MM.1S (cell line): ENCODE data around the gene NUB1.

Source experiments
- DNase-seq: peaks from one replicate; pipeline ENCODE4 v3.0.0-alpha.2; 2015
- H2AFZ ChIP-seq: fragments of 300-600 bp; sonication (generic); 2 replicates; pipeline ENCODE4 v1.6.0; 2016; ENCODE audit warnings: antibody characterized with exemption, low read length
- H3F3A ChIP-seq: fragments of 300-600 bp; sonication (generic); 2 replicates; pipeline ENCODE4 v1.6.1; 2016; ENCODE audit warnings: mild to moderate bottlenecking, antibody characterized with exemption, low read length, moderate library complexity, mixed read lengths; ENCODE audit not compliant: insufficient read depth
- H3K27ac ChIP-seq: fragments of 300-600 bp; sonication (generic); 2 replicates; pipeline ENCODE4 v1.5.1; 2016; ENCODE audit warnings: mild to moderate bottlenecking, low read length
- H3K27me3 ChIP-seq: fragments of 300-600 bp; sonication (generic); replicated peaks from 2 replicates; pipeline ENCODE4 v1.6.0; 2016; ENCODE audit warnings: low read length; ENCODE audit not compliant: insufficient read depth
- H3K36me3 ChIP-seq: fragments of 300-600 bp; sonication (generic); replicated peaks from 2 replicates; pipeline ENCODE4 v1.6.1; 2016; ENCODE audit warnings: mild to moderate bottlenecking, low read length, mixed read lengths; ENCODE audit not compliant: insufficient read depth
- H3K4me1 ChIP-seq: fragments of 300-600 bp; sonication (generic); 2 replicates; pipeline ENCODE4 v1.6.1; 2016; ENCODE audit warnings: low read length, mixed read lengths
- H3K4me2 ChIP-seq: fragments of 300-600 bp; sonication (generic); 2 replicates; pipeline ENCODE4 v1.6.0; 2016; ENCODE audit warnings: low read depth, low read length
- H3K4me3 ChIP-seq: fragments of 300-600 bp; sonication (generic); 2 replicates; pipeline ENCODE4 v1.5.1; 2016; ENCODE audit warnings: low read length, mixed read lengths
- H3K79me2 ChIP-seq: fragments of 300-600 bp; sonication (generic); 2 replicates; pipeline ENCODE4 v1.6.1; 2016; ENCODE audit warnings: mixed run types, low read length, mixed read lengths
- H3K9ac ChIP-seq: fragments of 300-600 bp; sonication (generic); 2 replicates; pipeline ENCODE4 v1.6.1; 2016; ENCODE audit warnings: low read length, mixed read lengths
- H3K9me2 ChIP-seq: fragments of 300-600 bp; sonication (generic); replicated peaks from 2 replicates; pipeline ENCODE4 v1.6.1; 2016; ENCODE audit warnings: mild to moderate bottlenecking, low read length, mixed read lengths; ENCODE audit not compliant: insufficient read depth
- H3K9me3 ChIP-seq: fragments of 300-600 bp; sonication (generic); replicated peaks from 2 replicates; pipeline ENCODE4 v1.6.1; 2016; ENCODE audit warnings: mild to moderate bottlenecking, low read length, mixed read lengths; ENCODE audit not compliant: insufficient read depth
- H4K20me1 ChIP-seq: fragments of 300-600 bp; sonication (generic); 2 replicates; pipeline ENCODE4 v1.6.1; 2016; ENCODE audit warnings: mild to moderate bottlenecking, low read length, moderate library complexity, mixed read lengths; ENCODE audit not compliant: insufficient read depth
- EZH2 ChIP-seq: fragments of 300-600 bp; sonication (generic); optimal IDR thresholded peaks from 2 replicates; pipeline ENCODE3; 2017; ENCODE audit warnings: low read depth, mild to moderate bottlenecking, antibody characterized with exemption, low read length, mixed read lengths
- EZH2phosphoT487 ChIP-seq: fragments of 300-600 bp; sonication (generic); IDR thresholded peaks from 2 replicates; pipeline ENCODE4 v1.6.1; 2018; ENCODE audit warnings: antibody characterized with exemption, low read length
- TF ChIP-seq, protein P1 (sequence below): fragments of 300-600 bp; sonication (generic); IDR thresholded peaks from 2 replicates; pipeline ENCODE4 v1.5.1; 2016; ENCODE audit warnings: antibody characterized with exemption, low read length, mixed read lengths

NUB1 gene

DNA sequence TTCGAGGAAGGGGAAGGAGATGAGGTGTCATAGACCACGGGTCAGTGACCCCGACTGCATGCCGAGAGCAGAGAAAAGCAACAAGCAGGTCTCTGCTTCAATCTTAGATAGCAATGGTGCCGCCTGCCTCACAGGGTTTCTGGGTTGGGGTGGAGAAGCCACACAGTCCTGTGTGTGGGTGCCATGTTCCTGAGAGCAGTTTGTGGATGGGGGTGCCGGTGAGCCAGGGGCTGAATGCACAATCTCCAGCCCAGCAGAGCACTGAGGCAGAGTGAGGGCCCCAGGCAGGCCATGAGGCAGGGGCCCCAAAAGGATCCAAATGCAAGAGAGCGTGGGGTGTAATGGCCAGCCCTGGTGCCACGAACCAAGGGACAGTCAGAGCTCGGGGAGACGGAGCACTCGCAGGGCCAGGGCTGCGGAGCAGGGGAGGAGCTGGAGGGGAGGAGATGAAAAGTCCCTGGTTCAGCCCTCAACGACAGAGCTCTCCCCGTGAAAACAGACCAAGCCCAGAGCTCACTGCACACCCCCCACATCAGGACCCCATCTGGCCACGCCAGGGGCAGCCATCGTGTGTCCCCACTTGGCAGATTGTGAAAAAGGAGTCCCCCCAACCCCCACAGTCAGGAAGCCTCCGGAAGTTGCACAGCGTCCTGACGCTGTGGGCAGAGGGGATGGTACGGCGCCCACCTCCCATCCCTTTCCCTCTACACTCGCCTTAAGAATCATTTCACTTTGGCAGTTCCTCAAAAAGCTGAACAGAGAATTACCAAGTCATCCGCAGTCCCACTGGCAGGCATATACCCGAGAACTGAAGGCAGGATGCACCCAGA lies 48.4 kb downstream of the NUB1 start:
- Histone ChIP-seq H3K36me3 (no peaks in the 10 kb centered on the region), H3K27ac (no peak overlapping the region), H3K4me2 (0 out of 2 replicates have a peak overlapping the region, but pooled peaks have one; percentile 7), H4K20me1 (no peaks in the 10 kb centered on the region), H2AFZ (no peak overlapping the region), H3K9ac (no peak overlapping the region), H3K9me2 (no peaks in the 10 kb centered on the region), H3K9me3 (no peaks in the 10 kb centered on the region), H3K27me3 (peaks cover 99% of the 10 kb centered on the region), H3K4me1 (peaks cover 7% of the 10 kb centered on the region), H3K4me3 (no peak overlapping the region), H3K79me2 (no peaks in the 10 kb centered on the region), H3F3A (no peaks in the 10 kb centered on the region)
- TF ChIP-seq EZH2: no peak
- TF ChIP-seq, protein P1, sequence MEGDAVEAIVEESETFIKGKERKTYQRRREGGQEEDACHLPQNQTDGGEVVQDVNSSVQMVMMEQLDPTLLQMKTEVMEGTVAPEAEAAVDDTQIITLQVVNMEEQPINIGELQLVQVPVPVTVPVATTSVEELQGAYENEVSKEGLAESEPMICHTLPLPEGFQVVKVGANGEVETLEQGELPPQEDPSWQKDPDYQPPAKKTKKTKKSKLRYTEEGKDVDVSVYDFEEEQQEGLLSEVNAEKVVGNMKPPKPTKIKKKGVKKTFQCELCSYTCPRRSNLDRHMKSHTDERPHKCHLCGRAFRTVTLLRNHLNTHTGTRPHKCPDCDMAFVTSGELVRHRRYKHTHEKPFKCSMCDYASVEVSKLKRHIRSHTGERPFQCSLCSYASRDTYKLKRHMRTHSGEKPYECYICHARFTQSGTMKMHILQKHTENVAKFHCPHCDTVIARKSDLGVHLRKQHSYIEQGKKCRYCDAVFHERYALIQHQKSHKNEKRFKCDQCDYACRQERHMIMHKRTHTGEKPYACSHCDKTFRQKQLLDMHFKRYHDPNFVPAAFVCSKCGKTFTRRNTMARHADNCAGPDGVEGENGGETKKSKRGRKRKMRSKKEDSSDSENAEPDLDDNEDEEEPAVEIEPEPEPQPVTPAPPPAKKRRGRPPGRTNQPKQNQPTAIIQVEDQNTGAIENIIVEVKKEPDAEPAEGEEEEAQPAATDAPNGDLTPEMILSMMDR: no peak
- no peak for TF ChIP-seq EZH2phosphoT487
- no peak for DNase-seq

DNA sequence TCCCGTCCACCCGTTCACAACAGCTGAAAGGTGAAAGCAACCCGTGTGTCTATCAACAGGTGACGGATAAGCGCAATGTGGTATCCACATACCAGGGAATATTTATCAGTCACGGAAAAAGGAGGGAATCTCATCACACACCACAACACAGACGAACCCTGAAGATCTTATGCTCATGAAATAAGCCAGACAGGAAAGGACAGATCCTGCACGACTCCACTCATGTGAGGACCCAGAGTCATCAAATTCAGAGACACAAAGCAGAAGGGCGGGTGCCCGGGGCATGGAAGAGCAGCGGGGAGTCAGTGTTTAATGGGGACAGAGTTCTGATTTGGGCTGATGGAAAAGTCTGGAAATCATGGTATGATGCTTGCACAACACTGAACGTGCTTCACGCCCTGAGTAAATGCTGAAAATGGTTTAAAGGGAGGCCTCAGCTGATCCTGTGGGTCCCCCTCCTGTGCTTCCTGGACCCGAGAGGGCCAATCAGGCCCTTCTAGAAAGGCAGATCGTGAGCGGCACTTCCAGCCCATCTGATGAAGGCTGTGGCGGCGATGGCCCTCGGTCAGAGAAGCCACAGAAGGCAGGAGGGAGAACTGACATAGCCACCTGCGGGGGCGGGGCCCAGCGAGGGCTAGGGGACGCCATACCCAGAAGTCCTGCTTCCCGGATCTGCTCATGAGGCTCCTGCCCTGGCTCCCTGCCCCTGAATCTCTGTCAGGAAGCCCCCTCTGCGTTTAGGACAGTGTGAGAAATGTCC lies 49.2 kb downstream of the NUB1 start:
- peaks cover 100% of the 10 kb centered on the region for H3K27me3 ChIP-seq
- H3K79me2 ChIP-seq: no peaks in the 10 kb centered on the region
- no peaks in the 10 kb centered on the region for H4K20me1 ChIP-seq
- peaks cover 7% of the 10 kb centered on the region for H3K4me1 ChIP-seq
- H3K9me3 ChIP-seq: no peaks in the 10 kb centered on the region
- H3F3A ChIP-seq: no peaks in the 10 kb centered on the region
- H2AFZ ChIP-seq: no peak overlapping the region
- H3K4me2 ChIP-seq: 0 out of 2 replicates have a peak overlapping the region, but pooled peaks have one; percentile 7
- H3K4me3 ChIP-seq: no peak overlapping the region
- H3K27ac ChIP-seq: no peak overlapping the region
- no peaks in the 10 kb centered on the region for H3K36me3 ChIP-seq
- H3K9me2 ChIP-seq: no peaks in the 10 kb centered on the region
- DNase-seq: no peak
- TF ChIP-seq, protein P1: no peak
- TF ChIP-seq EZH2 (no peak), EZH2phosphoT487 (no peak)
- no peak overlapping the region for H3K9ac ChIP-seq

GRCh38 chr7:151391358-151391730 lies 49.7 kb downstream of the NUB1 start:
- Histone ChIP-seq H3K79me2 (no peaks in the 10 kb centered on the region), H3K27ac (no peak overlapping the region), H3K4me3 (no peak overlapping the region), H3K36me3 (no peaks in the 10 kb centered on the region), H3K4me2 (no peak overlapping the region), H3K9ac (no peak overlapping the region), H3F3A (no peaks in the 10 kb centered on the region), H2AFZ (no peak overlapping the region), H3K9me2 (no peaks in the 10 kb centered on the region), H3K9me3 (no peaks in the 10 kb centered on the region), H3K27me3 (peaks cover 100% of the 10 kb centered on the region), H3K4me1 (peaks cover 3% of the 10 kb centered on the region), H4K20me1 (no peaks in the 10 kb centered on the region)
- no peak for DNase-seq
- TF ChIP-seq EZH2phosphoT487 (no peak), EZH2 (no peak)
- TF ChIP-seq, protein P1: no peak
